ENCODE results near the gene PPP2R5B.
A peak's percentile ranks its signal among the peaks of the same experiment; 100 is the strongest.

PPP2R5B gene

GRCh38 chr11:64888729-64889511 lies 35.6 kb upstream of the PPP2R5B start:
- no peak for DNase-seq

- DNase-seq, result no peak
These were observed 34.0 kb upstream of the PPP2R5B start for GRCh38 chr11:64890522-64890939.

- no peak for DNase-seq
These were observed 33.2 kb upstream of the PPP2R5B start for GRCh38 chr11:64891215-64891848.

- no peak for DNase-seq
These were observed 32.6 kb upstream of the PPP2R5B start for GRCh38 chr11:64891880-64892279.

GRCh38 chr11:64892411-64892831 lies 32.1 kb upstream of the PPP2R5B start:
- DNase-seq, result no peak

- DNase-seq, result no peak
These were observed 31.7 kb upstream of the PPP2R5B start for GRCh38 chr11:64892838-64893193.

- DNase-seq, result no peak
These were observed 31.1 kb upstream of the PPP2R5B start for GRCh38 chr11:64893194-64894069.

- peak; percentile 85 for DNase-seq
These were observed 30.2 kb upstream of the PPP2R5B start for GRCh38 chr11:64894070-64894811.

- DNase-seq, result no peak
These were observed 29.6 kb upstream of the PPP2R5B start for GRCh38 chr11:64894812-64895452.

- DNase-seq, result no peak
These were observed 28.0 kb upstream of the PPP2R5B start for GRCh38 chr11:64896448-64897022.

- DNase-seq, result no peak
These were observed 27.0 kb upstream of the PPP2R5B start for GRCh38 chr11:64897381-64898075.

GRCh38 chr11:64898076-64898445 lies 26.4 kb upstream of the PPP2R5B start:
- DNase-seq, result no peak

GRCh38 chr11:64898541-64898940 lies 25.9 kb upstream of the PPP2R5B start:
- no peak for DNase-seq

GRCh38 chr11:64900263-64900678 lies 24.2 kb upstream of the PPP2R5B start:
- no peak for DNase-seq

GRCh38 chr11:64900774-64901173 lies 23.7 kb upstream of the PPP2R5B start:
- DNase-seq, result no peak

- no peak for DNase-seq
These were observed 22.2 kb upstream of the PPP2R5B start for GRCh38 chr11:64902102-64902900.

GRCh38 chr11:64903291-64903833 lies 21.1 kb upstream of the PPP2R5B start:
- DNase-seq, result no peak

GRCh38 chr11:64905516-64906313 lies 18.8 kb upstream of the PPP2R5B start:
- no peak for DNase-seq

- DNase-seq, result no peak
These were observed 18.2 kb upstream of the PPP2R5B start for GRCh38 chr11:64906314-64906635.

All from femur (tissue), 1 donor.